C1 segment of cervical spinal cord (tissue), 14 donors: ENCODE measurements around the gene PADI3.
A peak's percentile ranks its signal among the peaks of the same experiment; 100 is the strongest.

ENCODE experiments used
- DNase-seq, 14 donors: peaks; one replicate each; lab custom pipeline; 2025; lab: John Stamatoyannopoulos, UW

Gene PADI3

GRCh38 chr1:17214876-17215544, 33.9 kb upstream of the PADI3 start:
- DNase-seq: no peak

- no peak for DNase-seq
Measured at GRCh38 chr1:17215545-17215890, 33.4 kb upstream of the PADI3 start.

- DNase-seq: no peak
Measured at GRCh38 chr1:17216078-17216477, 32.8 kb upstream of the PADI3 start.

- no peak for DNase-seq
Measured at GRCh38 chr1:17217607-17218006, 31.3 kb upstream of the PADI3 start.

GRCh38 chr1:17218939-17219338, 30.0 kb upstream of the PADI3 start:
- no peak for DNase-seq

- DNase-seq: no peak
Measured at GRCh38 chr1:17220287-17220686, 28.6 kb upstream of the PADI3 start.

GRCh38 chr1:17222557-17222956, 26.3 kb upstream of the PADI3 start:
- DNase-seq: no peak

GRCh38 chr1:17224434-17224833, 24.5 kb upstream of the PADI3 start:
- DNase-seq: no peak

GRCh38 chr1:17225140-17225539, 23.8 kb upstream of the PADI3 start:
- no peak for DNase-seq

GRCh38 chr1:17227358-17227915, 21.5 kb upstream of the PADI3 start:
- DNase-seq: no peak

GRCh38 chr1:17228619-17229018, 20.3 kb upstream of the PADI3 start:
- DNase-seq: no peak

- DNase-seq: no peak
Measured at GRCh38 chr1:17229379-17229778, 19.5 kb upstream of the PADI3 start.

- no peak for DNase-seq
Measured at GRCh38 chr1:17230106-17230505, 18.8 kb upstream of the PADI3 start.

GRCh38 chr1:17230671-17231310, 18.1 kb upstream of the PADI3 start:
- no peak for DNase-seq

GRCh38 chr1:17232759-17233661, 15.9 kb upstream of the PADI3 start:
- DNase-seq: no peak

GRCh38 chr1:17233675-17234320, 15.1 kb upstream of the PADI3 start:
- DNase-seq: peak in 9 of 14 donors; percentile 13 to 65 (median 38)

GRCh38 chr1:17234405-17234804, 14.5 kb upstream of the PADI3 start:
- DNase-seq: no peak

- no peak for DNase-seq
Measured at GRCh38 chr1:17235135-17235885, 13.6 kb upstream of the PADI3 start.

GRCh38 chr1:17236779-17237560, 11.9 kb upstream of the PADI3 start:
- peak; percentile 4 to 83 (median 56) for DNase-seq

GRCh38 chr1:17237561-17237903, 11.4 kb upstream of the PADI3 start:
- DNase-seq: no peak
